GM21737 (cell line): ENCODE data around the gene TH.

Experiments
- ATAC-seq: cut with Tn5 transposase; IDR thresholded peaks from one replicate; pipeline ENCODE4 v1.9.1; 2021; ENCODE audit warnings: mild to moderate bottlenecking, moderate library complexity; ENCODE audit not compliant: unreplicated experiment

Gene TH

GRCh38 chr11:2143799-2144543 lies 27.6 kb downstream of the TH start:
- no peak for ATAC-seq

GRCh38 chr11:2143477-2143798 lies 28.2 kb downstream of the TH start:
- no peak for ATAC-seq

GRCh38 chr11:2142762-2143202 lies 28.8 kb downstream of the TH start:
- ATAC-seq, result no peak

GRCh38 chr11:2142300-2142759 lies 29.3 kb downstream of the TH start:
- no peak for ATAC-seq

- ATAC-seq, result no peak
Observed at GRCh38 chr11:2140411-2141400, 30.9 kb downstream of the TH start.

DNA sequence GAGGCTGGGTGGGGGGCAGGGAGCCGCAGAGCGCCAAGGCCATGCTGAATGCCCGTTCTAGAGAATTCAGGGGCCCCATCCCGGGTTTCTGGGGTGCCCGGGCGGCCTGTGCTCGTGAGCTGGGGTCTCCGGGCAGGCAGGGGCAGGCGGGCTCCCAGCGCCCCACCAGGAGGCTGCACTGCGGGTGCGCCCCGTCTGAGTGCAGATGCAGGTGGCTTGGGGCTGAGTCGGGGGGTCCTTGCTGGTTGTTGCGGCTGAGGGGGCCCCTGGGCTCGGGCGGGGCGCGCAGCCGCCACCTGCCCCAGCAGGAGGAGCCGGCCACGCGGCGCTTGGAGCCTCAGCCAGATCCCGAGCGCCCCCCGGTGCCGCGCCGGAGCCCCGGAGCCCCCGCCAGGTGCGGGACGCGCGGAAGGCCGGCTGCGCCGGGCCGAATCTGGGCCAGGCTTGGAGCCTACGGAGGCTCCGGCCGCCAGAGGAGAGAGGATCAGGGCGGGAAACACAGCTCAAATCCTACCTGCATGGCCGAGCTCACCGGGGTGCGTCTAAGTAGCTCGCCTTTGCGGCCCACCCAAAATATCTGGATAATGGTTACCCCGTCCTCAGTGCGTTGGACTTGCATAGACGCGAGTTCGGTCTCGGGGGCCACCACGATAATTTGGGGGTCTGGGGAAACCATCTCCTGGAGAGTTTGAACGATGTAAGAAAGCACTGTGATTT lies 31.8 kb downstream of the TH start:
- ATAC-seq, result no peak

DNA sequence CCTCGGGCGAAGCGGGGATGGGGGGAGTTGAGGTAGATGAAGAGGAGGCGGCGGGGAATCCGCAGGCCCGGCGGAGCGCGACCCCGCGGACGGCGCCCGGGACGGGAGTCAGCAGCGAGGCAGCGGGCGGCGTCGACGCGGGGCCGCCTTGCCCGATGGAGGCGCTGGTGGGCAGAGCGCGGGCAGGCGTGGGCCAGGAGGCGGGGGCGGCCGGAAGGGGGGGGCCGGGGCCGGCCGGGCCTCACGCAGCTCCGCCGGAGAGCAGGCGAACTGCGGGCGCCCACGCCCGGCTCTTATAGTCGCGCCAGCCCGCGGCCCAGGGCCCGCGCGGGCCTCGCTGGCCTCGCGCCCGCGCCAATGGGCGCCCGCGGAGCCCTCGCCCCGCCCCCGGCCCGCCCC lies 32.5 kb downstream of the TH start, which contains the start of gene IGF2:
TSS of gene IGF2 (minus strand) at position 267 of the 399 bp plus-strand sequence. CDS start 3,866 bp downstream, outside the sequence.
- no peak for ATAC-seq

DNA sequence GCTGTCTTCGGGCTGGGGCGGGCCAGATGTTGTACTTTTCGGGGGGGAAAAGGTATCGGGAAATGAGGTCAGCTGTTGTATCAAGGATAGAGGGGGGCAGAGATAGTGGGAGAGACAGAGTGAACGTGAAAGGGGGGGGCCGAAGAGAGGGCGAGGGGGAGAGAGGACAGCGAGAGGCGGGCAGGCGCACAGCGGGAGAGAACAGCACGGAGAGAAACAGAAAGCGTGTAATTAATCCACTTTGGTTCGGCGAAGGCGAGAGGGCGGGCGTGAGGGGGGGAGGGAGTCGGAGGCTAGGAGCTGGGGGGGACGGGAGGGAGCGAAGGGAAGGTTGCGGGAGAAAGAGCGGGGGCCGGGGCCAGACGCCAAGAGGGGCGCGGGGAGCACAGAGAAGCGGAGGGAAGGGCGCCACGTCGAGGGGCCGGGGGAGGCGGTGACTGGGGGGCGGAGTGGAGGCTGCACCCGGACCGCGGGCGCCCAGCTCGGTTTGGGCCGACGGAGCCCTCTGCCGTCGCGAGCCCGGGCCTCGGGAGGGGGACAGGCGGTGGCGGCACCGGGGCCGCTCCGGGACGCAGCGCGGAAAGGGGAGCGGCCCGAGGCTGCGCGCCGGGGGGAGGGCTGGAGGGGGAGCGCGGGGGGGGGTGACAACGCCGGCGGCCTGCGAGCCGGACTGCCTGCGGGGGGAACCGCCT lies 33.0 kb downstream of the TH start:
- no peak for ATAC-seq

- no peak for ATAC-seq
Observed at GRCh38 chr11:2138068-2138430, 33.6 kb downstream of the TH start.

DNA sequence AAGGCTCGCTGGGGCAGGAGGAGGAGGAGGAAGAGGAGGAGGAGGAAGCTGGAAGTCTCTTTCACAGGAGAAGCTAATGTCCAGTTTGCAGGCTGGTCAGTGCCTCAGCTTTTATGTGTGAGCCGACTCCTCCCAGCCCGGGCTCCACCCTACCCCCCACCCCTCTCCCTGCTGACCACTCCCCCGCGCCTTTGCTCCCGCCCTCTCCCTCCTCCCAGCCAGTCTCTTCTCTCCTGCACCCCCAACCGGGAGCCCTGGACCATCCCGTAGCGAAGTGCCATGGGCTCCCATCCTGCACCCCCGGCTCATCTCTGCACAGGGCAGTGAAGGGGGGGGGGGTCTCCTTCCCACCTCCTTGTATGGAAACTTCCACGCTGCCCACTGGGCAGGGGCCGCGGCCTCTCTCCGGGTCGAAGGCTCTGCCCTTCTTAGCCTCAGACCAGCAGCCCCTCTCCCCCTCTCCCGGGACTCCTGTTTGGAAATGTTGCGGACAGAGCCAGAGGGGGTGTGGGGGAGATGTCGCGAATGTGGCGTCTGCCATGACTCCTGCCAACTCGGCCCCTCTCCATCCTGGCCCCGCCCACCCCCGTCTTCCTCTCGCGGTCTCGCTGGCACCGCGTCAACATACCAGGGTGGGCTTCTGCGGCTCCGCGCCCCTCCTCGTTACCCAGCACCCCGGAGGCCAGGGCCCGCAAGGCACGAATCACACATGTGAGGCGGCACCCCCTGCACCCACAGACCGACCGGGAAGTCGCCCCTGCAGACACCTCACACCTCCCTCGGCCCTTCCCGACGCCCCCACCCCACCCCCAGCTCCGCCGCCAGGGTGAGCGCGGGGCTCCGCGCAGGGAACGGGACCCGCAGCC lies 34.2 kb downstream of the TH start:
- no peak for ATAC-seq

DNA sequence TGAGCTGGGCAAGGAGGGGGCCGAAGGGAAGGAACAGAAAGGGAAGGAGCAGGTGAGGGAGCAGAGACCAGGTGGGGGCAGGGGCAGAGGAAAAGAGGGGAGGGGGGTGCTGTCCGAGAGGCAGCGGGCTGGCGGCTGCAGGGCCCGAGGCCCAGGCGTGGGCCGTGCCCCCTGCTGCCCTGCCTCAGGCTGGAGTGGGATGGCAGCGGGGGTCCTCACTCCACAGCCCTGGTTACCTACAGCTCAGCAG lies 34.7 kb downstream of the TH start:
- ATAC-seq, result no peak

- ATAC-seq, result no peak
Observed at GRCh38 chr11:2136209-2136951, 35.2 kb downstream of the TH start.

DNA sequence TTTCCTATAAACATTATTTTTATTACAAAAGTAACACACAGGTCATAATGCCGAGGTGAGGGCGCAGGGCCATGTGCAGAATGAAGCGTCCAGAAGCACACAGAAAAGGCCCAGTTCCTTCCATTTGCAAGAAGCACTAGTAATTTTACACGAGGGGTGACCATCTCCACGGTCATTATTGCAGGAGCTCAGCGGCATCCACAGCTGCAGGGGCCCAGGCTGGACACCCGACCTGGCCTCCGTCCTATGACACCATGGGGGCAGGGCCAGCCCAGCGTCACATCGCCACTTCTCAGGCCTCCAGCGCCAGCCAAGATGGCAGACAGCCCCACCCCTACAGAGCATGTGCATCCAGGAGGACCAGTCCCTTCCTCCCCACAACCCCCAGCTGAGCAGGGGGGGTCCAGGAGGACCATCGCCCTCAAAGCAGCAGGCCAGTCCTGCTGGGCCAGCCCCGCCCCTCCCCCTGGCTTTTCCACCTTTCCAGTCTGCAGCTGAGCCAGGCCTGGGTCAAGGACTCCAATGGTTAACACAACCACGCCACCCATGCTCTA lies 35.9 kb downstream of the TH start:
- ATAC-seq, result no peak

DNA sequence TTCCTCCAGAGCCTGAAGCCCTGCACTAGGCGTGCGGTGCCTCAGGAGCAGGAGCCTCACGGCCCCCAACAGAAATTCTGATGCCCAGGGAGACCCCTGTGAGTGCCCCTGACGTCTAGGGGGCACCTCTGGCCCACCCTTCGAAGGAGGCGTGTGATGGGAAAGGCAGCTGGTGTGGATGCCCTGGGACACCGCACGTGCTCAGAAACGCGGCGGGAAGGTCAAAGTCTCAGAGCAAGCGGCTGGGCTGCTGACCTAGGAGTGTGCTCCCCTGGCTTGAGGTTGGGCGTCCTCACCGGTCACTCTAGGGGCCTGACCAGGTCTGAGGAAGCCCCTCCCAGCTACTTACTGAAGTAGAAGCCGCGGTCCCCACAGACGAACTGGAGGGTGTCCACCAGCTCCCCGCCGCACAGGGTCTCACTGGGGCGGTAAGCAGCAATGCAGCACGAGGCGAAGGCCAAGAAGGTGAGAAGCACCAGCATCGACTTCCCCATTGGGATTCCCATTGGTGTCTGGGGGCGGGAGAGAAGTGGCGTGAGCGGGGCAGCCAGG lies 36.5 kb downstream of the TH start:
- no peak for ATAC-seq

- ATAC-seq, result no peak
Observed at GRCh38 chr11:2134022-2135010, 37.3 kb downstream of the TH start.

GRCh38 chr11:2133241-2134021 lies 38.2 kb downstream of the TH start:
- ATAC-seq, result no peak

DNA sequence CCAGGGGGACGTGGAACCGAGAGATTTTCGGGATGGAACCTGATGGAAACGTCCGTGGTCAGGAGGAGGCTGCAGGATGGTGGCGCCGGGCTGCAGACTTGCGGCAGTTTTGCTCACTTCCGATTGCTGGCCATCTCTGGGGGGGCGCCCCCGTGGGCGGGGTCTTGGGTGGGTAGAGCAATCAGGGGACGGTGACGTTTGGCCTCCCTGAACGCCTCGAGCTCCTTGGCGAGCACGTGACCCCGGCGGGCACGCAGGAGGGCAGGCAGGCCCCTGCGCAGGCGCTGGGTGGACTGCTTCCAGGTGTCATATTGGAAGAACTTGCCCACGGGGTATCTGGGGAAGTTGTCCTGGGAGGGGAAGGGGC lies 38.8 kb downstream of the TH start:
- no peak for ATAC-seq
